Bronchial epithelial cell (primary cell): ENCODE results near the gene DIDO1. TPM values are rescaled to one million over a fixed set of nuclear protein-coding genes. Genes with fewer than 3 reads are reported as not detected.

Experiments
- DNase-seq: peaks from one replicate; pipeline ENCODE4 v3.0.0-alpha.2; 2010; ENCODE audit warnings: low read depth
- FAIRE-seq: peaks from 2 replicates; lab custom pipeline; 2011; peaks lifted over from hg19 to GRCh38; lab: Jason Lieb, UNC
- H3K27me3 ChIP-seq: 2 replicates; pipeline ENCODE4 v1.5.1; 2011; ENCODE audit warnings: low read length; ENCODE audit not compliant: control insufficient read depth, insufficient read depth
- H3K36me3 ChIP-seq: 2 replicates; pipeline ENCODE4 v1.5.1; 2011; ENCODE audit warnings: low read length; ENCODE audit not compliant: control insufficient read depth, insufficient read depth
- H3K4me3 ChIP-seq: 2 replicates; pipeline ENCODE4 v1.5.1; 2011; ENCODE audit warnings: mild to moderate bottlenecking, low read depth, low read length, control low read depth
- CTCF ChIP-seq: IDR thresholded peaks from 2 replicates; pipeline ENCODE4 v1.5.1; 2011; ENCODE audit warnings: mild to moderate bottlenecking, moderate library complexity, low read length, control low read depth, inconsistent platforms; ENCODE audit not compliant: insufficient read depth, severe bottlenecking
- total RNA-seq: library from RNA; depleted of rRNA; stranded (reverse); fragments of >200 nt; gene quantifications from 2 replicates; pipeline ENCODE4 v1.2.1, GENCODE V29; 2014

The DIDO1 gene
- total RNA-seq, 1 donor from 2014 or later = 26.9 TPM

- H3K4me3 ChIP-seq = no peak overlapping the region
- DNase-seq (no peak), FAIRE-seq (peak; percentile 55)
- no peaks in the 10 kb centered on the region for H3K27me3 ChIP-seq
- peaks cover 16% of the 10 kb centered on the region for H3K36me3 ChIP-seq
- no peak for TF ChIP-seq CTCF
These were observed 40.2 kb downstream of the DIDO1 start for GRCh38 chr20:62885896-62886708.

- peaks cover 13% of the 10 kb centered on the region for H3K36me3 ChIP-seq
- no peaks in the 10 kb centered on the region for H3K27me3 ChIP-seq
- TF ChIP-seq CTCF = no peak
- no peak overlapping the region for H3K4me3 ChIP-seq
- peak; percentile 79 for FAIRE-seq
- no peak for DNase-seq
These were observed 41.0 kb downstream of the DIDO1 start for GRCh38 chr20:62885046-62885895.

GRCh38 chr20:62884556-62884955, 41.7 kb downstream of the DIDO1 start:
- no peak for TF ChIP-seq CTCF
- FAIRE-seq (no peak), DNase-seq (no peak)
- peaks cover 9% of the 10 kb centered on the region for H3K36me3 ChIP-seq
- H3K27me3 ChIP-seq = no peaks in the 10 kb centered on the region
- no peak overlapping the region for H3K4me3 ChIP-seq

- FAIRE-seq (no peak), DNase-seq (no peak)
- Histone ChIP-seq H3K4me3 (no peak overlapping the region), H3K36me3 (peaks cover 2% of the 10 kb centered on the region), H3K27me3 (no peaks in the 10 kb centered on the region)
- no peak for TF ChIP-seq CTCF
These were observed 43.9 kb downstream of the DIDO1 start for GRCh38 chr20:62882426-62882825.

- DNase-seq = no peak
- FAIRE-seq = no peak
- no peak for TF ChIP-seq CTCF
- H3K36me3 ChIP-seq = peaks cover 2% of the 10 kb centered on the region
- H3K4me3 ChIP-seq = no peak overlapping the region
- no peaks in the 10 kb centered on the region for H3K27me3 ChIP-seq
These were observed 44.5 kb downstream of the DIDO1 start for GRCh38 chr20:62881662-62882395.
